HUES6 (cell line): ENCODE results near the gene TNFRSF14.

ENCODE experiments used
- H3K27ac ChIP-seq: 2 replicates; pipeline ENCODE4 v1.7.0; 2013; ENCODE audit warnings: low read depth, mild to moderate bottlenecking, low read length, inconsistent platforms
- H3K27me3 ChIP-seq: 2 replicates; pipeline ENCODE4 v1.6.1; 2013; ENCODE audit warnings: low read length; ENCODE audit not compliant: control insufficient read depth, insufficient read depth
- H3K36me3 ChIP-seq: 2 replicates; pipeline ENCODE4 v1.6.1; 2013; ENCODE audit warnings: low read length; ENCODE audit not compliant: control insufficient read depth, insufficient read depth
- H3K4me1 ChIP-seq: 2 replicates; pipeline ENCODE4 v1.6.1; 2013; ENCODE audit warnings: low read length; ENCODE audit not compliant: control insufficient read depth, insufficient read depth
- H3K4me3 ChIP-seq: 2 replicates; pipeline ENCODE4 v1.5.1; 2013; ENCODE audit warnings: low read depth, low read length
- H3K9ac ChIP-seq: one replicate; pipeline ENCODE4 v1.6.1; 2013; ENCODE audit warnings: mild to moderate bottlenecking, low read length
- H3K9me3 ChIP-seq: 2 replicates; pipeline ENCODE4 v1.6.1; 2013; ENCODE audit warnings: low read depth, low read length; ENCODE audit not compliant: control insufficient read depth, insufficient read depth

The TNFRSF14 gene

GRCh38 chr1:2607641-2608091 lies 51.5 kb downstream of the TNFRSF14 start:
- no peak overlapping the region for H3K4me3 ChIP-seq
- no peaks in the 10 kb centered on the region for H3K36me3 ChIP-seq
- peaks cover 5% of the 10 kb centered on the region for H3K4me1 ChIP-seq
- no peaks in the 10 kb centered on the region for H3K9me3 ChIP-seq
- no peaks in the 10 kb centered on the region; the same call in 1 of the 2 replicates for H3K27me3 ChIP-seq
- no peak overlapping the region for H3K9ac ChIP-seq
- H3K27ac ChIP-seq: no peak overlapping the region

- Histone ChIP-seq H3K27me3 (no peaks in the 10 kb centered on the region; the same call in 1 of the 2 replicates), H3K9me3 (peaks cover 9% of the 10 kb centered on the region; the same call in 1 of the 2 replicates), H3K27ac (no peak overlapping the region), H3K9ac (no peak overlapping the region), H3K4me3 (no peak overlapping the region), H3K36me3 (no peaks in the 10 kb centered on the region), H3K4me1 (peaks cover 5% of the 10 kb centered on the region)
These were observed 53.3 kb downstream of the TNFRSF14 start for GRCh38 chr1:2609319-2610035.

GRCh38 chr1:2610036-2610959 lies 54.1 kb downstream of the TNFRSF14 start:
- H3K4me1 ChIP-seq: peaks cover 5% of the 10 kb centered on the region

GRCh38 chr1:2611031-2611501 lies 54.9 kb downstream of the TNFRSF14 start:
- Histone ChIP-seq H3K9ac (no peak overlapping the region), H3K27ac (no peak overlapping the region), H3K9me3 (peaks cover 9% of the 10 kb centered on the region; the same call in 1 of the 2 replicates), H3K4me1 (peaks cover 5% of the 10 kb centered on the region), H3K27me3 (peaks cover 3% of the 10 kb centered on the region; the same call in 1 of the 2 replicates), H3K36me3 (no peaks in the 10 kb centered on the region), H3K4me3 (peak overlapping the region; percentile 51)

More at GRCh38 chr1:2610036-2610959, 54.1 kb downstream of the TNFRSF14 start:
- H3K4me3 ChIP-seq: peak overlapping the region; percentile 51
- H3K9ac ChIP-seq: no peak overlapping the region
- peaks cover 3% of the 10 kb centered on the region; the same call in 1 of the 2 replicates for H3K27me3 ChIP-seq
- H3K36me3 ChIP-seq: no peaks in the 10 kb centered on the region
- H3K27ac ChIP-seq: no peak overlapping the region
- peaks cover 9% of the 10 kb centered on the region; the same call in 1 of the 2 replicates for H3K9me3 ChIP-seq

GRCh38 chr1:2611621-2612437 lies 55.7 kb downstream of the TNFRSF14 start:
- Histone ChIP-seq H3K27me3 (peaks cover 8% of the 10 kb centered on the region; the same call in 1 of the 2 replicates), H3K36me3 (no peaks in the 10 kb centered on the region), H3K4me1 (peaks cover 5% of the 10 kb centered on the region), H3K9ac (no peak overlapping the region), H3K4me3 (peak overlapping the region; percentile 51), H3K9me3 (peaks cover 13% of the 10 kb centered on the region; the same call in 1 of the 2 replicates), H3K27ac (no peak overlapping the region)

- Histone ChIP-seq H3K9ac (no peak overlapping the region), H3K36me3 (no peaks in the 10 kb centered on the region), H3K27me3 (peaks cover 8% of the 10 kb centered on the region; the same call in 1 of the 2 replicates), H3K4me3 (no peak overlapping the region), H3K27ac (no peak overlapping the region), H3K4me1 (peaks cover 5% of the 10 kb centered on the region), H3K9me3 (peaks cover 14% of the 10 kb centered on the region; the same call in 1 of the 2 replicates)
These were observed 56.6 kb downstream of the TNFRSF14 start for GRCh38 chr1:2612591-2613365.
